SW 1271 (cell line): ENCODE measurements around the gene SLC8B1.

Source experiments
- DNase-seq, 2 experiments: peaks; one replicate each; lab custom pipeline; 2025; lab: John Stamatoyannopoulos, UW

Gene SLC8B1

DNA sequence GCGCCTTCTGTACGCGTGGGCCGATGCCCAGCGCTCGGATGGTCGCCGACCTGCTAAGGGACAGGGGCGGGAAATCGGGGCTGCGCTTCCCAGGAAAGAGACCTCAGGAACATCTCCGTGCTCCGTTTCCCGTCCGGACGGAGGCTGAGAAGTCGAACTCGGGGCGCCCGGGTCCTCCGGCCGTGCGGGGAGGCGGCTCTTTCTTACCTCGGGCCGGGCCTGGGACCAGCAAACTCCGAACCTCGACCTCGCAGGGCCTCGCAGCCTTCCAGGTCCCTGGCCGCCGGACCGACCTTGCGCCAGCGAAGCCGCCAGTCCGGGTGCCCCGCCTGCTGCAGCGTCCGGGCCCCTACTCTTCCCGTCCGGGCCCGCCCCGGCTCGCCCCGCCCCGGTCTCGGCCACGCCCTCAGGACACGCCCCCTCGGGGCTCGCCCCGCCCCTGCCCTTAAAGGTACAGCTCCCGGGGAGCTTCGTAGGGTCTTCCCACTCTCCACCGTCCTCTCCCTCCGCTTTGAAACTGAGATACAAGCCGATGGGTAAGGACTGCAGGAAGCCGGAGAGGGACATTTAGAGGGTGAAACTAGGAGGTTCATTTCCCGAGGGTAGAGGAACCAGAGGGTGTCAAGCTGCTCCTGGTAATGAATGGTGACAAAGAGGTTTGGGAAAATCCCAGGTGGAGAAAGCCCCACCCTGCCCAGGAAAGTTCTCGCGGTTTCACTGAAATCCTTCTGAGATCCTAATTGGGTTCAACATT is at the start of gene SLC8B1:
TSS of gene SLC8B1 (minus strand) at position 324 of the 754 bp plus-strand sequence. CDS start 2,231 bp downstream, outside the sequence.
- peak; percentile 46 to 74 for DNase-seq

DNA sequence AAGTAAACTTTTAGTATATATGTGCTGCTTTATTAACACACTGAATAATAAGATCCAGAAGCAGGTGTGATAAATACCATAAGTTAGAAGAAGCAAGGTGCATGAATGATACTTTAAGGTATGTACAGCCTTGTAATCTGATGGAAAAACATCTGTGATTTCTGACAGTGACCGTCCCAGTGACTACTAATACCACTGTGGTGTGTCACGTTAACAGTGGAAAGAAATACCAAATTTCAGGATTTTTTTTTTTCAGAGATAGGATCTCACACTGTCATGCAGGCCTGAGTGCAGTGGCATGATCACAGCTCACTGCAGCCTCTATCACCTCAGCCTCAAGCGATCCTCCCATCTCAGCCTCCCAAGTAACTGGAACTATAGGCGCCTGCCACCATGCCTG is 47.3 kb upstream of the SLC8B1 start:
- DNase-seq, result no peak

- no peak for DNase-seq
Measured at GRCh38 chr12:113381220-113381619, 46.3 kb upstream of the SLC8B1 start.

GRCh38 chr12:113378291-113378690 is 43.4 kb upstream of the SLC8B1 start:
- DNase-seq, result no peak

GRCh38 chr12:113374823-113375428 is 40.0 kb upstream of the SLC8B1 start:
- no peak for DNase-seq

DNA sequence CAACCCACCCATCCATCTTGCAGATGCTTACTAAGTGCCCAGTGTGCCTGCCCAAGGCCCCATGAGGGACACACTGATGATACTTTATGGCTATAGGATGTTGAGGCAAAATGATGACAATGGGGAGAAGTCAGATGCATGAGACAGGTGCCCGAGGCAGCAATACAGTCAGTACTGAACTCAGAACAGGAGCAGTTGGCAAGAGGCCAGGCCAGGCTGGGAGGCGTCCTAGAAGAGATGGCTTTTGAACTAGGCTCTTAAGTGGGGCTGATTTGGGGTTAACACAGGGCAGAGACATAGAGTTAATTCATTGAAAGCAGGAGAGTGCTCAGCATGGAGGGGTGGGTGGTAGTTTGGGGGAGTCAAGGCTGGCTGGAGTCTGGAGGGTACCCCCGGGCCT is 39.1 kb upstream of the SLC8B1 start:
- no peak for DNase-seq

- no peak for DNase-seq
Measured at GRCh38 chr12:113373440-113373839, 38.5 kb upstream of the SLC8B1 start.

GRCh38 chr12:113372371-113372770 is 37.5 kb upstream of the SLC8B1 start:
- DNase-seq, result no peak

DNA sequence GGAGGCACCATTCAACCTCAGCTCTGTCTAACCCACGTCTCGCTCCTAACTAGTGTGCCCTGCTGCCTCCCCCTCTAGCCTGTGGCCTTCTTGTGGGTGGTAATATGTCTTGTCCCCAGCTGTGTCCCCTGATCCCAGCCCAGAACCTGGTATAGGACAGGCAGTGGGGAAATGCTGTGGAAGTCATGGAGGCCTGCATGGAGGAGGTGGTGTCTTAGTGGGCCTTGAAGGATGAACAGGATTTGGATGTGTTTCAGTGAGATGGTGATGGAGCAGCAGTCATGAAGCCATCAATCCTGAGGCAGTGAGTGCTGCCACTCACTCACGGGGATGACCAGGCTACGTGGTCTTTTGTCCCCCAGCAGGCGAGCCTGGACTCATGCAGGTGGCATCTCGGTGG is 36.9 kb upstream of the SLC8B1 start:
- DNase-seq, result no peak

GRCh38 chr12:113370923-113371682 is 36.2 kb upstream of the SLC8B1 start:
- DNase-seq, result no peak

DNA sequence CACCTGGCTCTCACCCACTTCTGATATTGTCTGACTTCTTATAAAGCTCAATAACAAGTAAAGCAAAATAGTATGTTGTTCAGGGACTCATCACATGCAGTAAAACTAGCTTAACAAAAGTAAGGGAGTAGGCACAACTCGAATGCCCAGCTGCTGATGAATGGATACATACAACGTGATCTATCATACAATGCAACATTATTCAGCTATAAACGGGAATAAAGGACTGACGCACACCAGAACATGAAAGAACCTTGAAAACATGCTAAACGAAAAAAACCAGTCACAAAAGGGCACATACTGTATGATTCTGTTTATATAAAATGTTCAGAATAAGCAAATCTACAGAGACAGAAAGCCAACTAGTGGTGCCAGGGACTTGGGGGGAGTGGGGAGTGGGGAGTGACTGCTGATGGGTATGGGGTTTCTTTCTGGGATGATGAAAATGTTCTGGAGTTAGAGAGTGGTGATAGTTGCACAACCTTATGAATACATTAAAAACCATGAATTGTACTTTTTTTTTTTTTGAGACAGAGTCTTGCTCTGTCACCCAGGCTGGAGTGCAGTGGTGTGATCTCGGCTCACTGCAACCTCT is 34.6 kb upstream of the SLC8B1 start:
- no peak for DNase-seq

- no peak for DNase-seq
Measured at GRCh38 chr12:113368331-113368730, 33.4 kb upstream of the SLC8B1 start.

DNA sequence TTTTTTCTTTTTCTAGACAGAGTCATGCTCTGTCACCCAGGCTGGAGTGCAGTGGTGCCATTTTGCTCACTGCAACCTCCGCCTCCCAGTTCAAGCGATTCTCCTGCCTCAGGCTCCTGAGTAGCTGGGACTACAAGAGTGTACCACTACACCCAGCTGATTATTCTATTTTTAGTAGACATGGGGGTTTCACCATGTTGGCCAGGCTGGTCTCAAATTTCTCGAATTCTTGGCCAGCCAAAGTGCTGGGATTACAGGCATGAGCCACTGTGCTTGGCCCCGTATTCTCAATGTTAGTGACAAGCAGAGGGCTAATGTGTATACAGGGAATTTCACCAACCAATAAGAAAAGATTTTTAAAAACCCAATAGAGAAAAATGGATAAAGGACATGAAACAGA is 31.9 kb upstream of the SLC8B1 start:
- no peak for DNase-seq

DNA sequence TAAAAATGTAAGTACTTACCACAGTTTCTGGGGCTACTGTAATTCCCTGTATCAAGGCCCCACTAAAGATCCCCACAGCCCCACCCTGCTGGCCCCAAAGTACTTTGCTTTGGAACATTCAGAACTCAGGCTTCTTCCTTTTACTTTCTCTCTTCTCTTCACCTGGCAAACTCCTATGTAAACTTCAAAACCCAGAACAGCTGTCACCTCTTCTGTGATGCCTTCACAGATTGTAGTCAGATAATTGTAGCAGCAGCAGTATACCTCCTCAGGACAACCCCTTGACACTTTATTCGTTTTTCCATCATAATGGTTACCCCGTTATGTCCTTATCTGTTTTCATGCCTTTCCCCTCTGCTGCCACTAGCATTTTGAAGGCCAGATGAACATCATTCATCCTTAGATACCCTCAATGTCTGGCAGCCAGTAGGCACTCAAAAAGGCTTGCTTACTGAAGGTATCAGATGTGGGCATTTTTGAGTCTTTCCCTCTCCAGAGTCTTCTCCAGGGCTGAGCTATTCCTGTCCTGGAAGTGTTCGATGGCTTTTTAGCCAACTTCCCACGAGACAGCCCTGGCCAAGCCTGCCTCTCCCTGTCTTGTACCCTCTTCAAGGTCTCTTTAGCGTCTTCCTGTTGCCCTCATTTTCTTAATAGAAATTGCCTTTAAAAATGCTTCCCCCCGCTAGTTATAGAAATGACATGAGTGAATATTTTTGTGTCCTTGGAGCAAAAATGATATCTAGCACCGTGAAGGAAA is 30.9 kb upstream of the SLC8B1 start:
- DNase-seq, result no peak

DNA sequence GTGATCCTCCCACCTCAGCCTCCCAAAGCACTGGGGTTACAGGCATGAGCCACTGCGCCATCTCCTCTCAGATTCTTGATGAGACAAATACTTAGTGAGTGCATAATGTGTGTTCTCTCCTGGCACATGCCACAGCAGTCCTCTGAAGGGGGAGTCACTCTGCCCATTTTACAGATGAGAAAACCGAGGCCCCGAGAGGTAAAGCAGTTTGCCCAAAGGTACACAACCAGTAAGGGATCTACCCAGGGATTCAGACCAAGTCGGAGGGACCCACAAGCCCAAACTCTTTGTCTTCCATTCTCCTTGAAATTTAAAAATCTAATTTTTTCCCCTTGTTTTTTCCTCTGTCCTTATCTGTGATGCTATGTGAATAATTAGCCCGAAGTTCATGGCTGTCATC is 29.8 kb upstream of the SLC8B1 start:
- DNase-seq, result no peak

- no peak for DNase-seq
Measured at GRCh38 chr12:113361574-113362370, 26.9 kb upstream of the SLC8B1 start.

GRCh38 chr12:113359939-113360748 is 25.2 kb upstream of the SLC8B1 start:
- no peak for DNase-seq

GRCh38 chr12:113359133-113359938 is 24.4 kb upstream of the SLC8B1 start:
- DNase-seq, result no peak
